ENCODE data around the gene FOXL2NB. TPM values are rescaled to one million over a fixed set of nuclear protein-coding genes. Genes with fewer than 3 reads are reported as not detected.

FOXL2NB gene
- total RNA-seq, 2 experiments from 2014 or later, result not detected

- no peaks in the 10 kb centered on the region for H3K9me3 Mint-ChIP-seq
- H3K27me3 Mint-ChIP-seq, result peaks cover 87% of the 10 kb centered on the region
- H3K36me3 Mint-ChIP-seq (ENCODE audit: low read depth), result peaks cover 7% of the 10 kb centered on the region
- ChIA-PET CTCF (no interaction called here), POLR2A (no interaction called here)
- no peak overlapping the region for H3K27ac Mint-ChIP-seq
- peaks cover 35% of the 10 kb centered on the region for H3K4me1 Mint-ChIP-seq
- H3K4me3 Mint-ChIP-seq, result no peak overlapping the region
- no peak for DNase-seq
Observed at GRCh38 chr3:138942861-138943623, 4.0 kb upstream of the FOXL2NB start.

- H3K9me3 Mint-ChIP-seq, result no peaks in the 10 kb centered on the region
- peak overlapping the region; percentile 33 for H3K27ac Mint-ChIP-seq
- DNase-seq, result no peak
- ChIA-PET POLR2A (interaction anchor here (1.3 kb wide), 1 partner anchor 8 kb away, joined by 3 read pairs; no protein-coding TSS in a partner anchor), CTCF (interaction anchor here (1.3 to 2.4 kb wide), 3 partner anchors 8 to 385 kb away, joined by 4 to 9 read pairs (median 8); no protein-coding TSS in a partner anchor)
- peak overlapping the region; percentile 21 for H3K4me3 Mint-ChIP-seq
- peaks cover 28% of the 10 kb centered on the region for H3K4me1 Mint-ChIP-seq
- H3K36me3 Mint-ChIP-seq (ENCODE audit: low read depth), result peaks cover 7% of the 10 kb centered on the region
- H3K27me3 Mint-ChIP-seq, result peaks cover 87% of the 10 kb centered on the region
Observed at GRCh38 chr3:138943724-138944653, 3.0 kb upstream of the FOXL2NB start.

- POLR2A ChIA-PET, result interaction anchor here (1.3 kb wide), 1 partner anchor 8 kb away, joined by 3 read pairs; no protein-coding TSS in a partner anchor
- peaks cover 87% of the 10 kb centered on the region for H3K27me3 Mint-ChIP-seq
- CTCF ChIA-PET, result interaction anchor here (1.3 to 2.4 kb wide), 3 partner anchors 9 to 384 kb away, joined by 4 to 9 read pairs (median 8); no protein-coding TSS in a partner anchor
- H3K9me3 Mint-ChIP-seq, result no peaks in the 10 kb centered on the region
- peaks cover 30% of the 10 kb centered on the region for H3K4me1 Mint-ChIP-seq
- H3K27ac Mint-ChIP-seq, result no peak overlapping the region
- H3K4me3 Mint-ChIP-seq, result peak overlapping the region; percentile 21
- no peak for DNase-seq
- H3K36me3 Mint-ChIP-seq (ENCODE audit: low read depth), result peaks cover 7% of the 10 kb centered on the region
Observed at GRCh38 chr3:138944654-138944928, 2.4 kb upstream of the FOXL2NB start.

- H3K4me3 Mint-ChIP-seq, result peak overlapping the region; percentile 66
- POLR2A ChIA-PET, result interaction anchor here (0.7 to 1.3 kb wide), 2 partner anchors 9 to 12 kb away, joined by 3 read pairs; no protein-coding TSS in a partner anchor
- peaks cover 86% of the 10 kb centered on the region for H3K27me3 Mint-ChIP-seq
- H3K36me3 Mint-ChIP-seq (ENCODE audit: low read depth), result peaks cover 7% of the 10 kb centered on the region
- peak overlapping the region; percentile 60 for H3K27ac Mint-ChIP-seq
- no peaks in the 10 kb centered on the region for H3K9me3 Mint-ChIP-seq
- CTCF ChIA-PET, result interaction anchor here (0.5 to 2.4 kb wide), 6 partner anchors 9 to 551 kb away, joined by 3 to 9 read pairs (median 4); no protein-coding TSS in a partner anchor
- DNase-seq, result no peak
- peaks cover 30% of the 10 kb centered on the region for H3K4me1 Mint-ChIP-seq
Observed at GRCh38 chr3:138944929-138945708, 1.9 kb upstream of the FOXL2NB start.

- peaks cover 86% of the 10 kb centered on the region for H3K27me3 Mint-ChIP-seq
- H3K36me3 Mint-ChIP-seq (ENCODE audit: low read depth), result peaks cover 9% of the 10 kb centered on the region
- no peaks in the 10 kb centered on the region for H3K9me3 Mint-ChIP-seq
- peaks cover 35% of the 10 kb centered on the region for H3K4me1 Mint-ChIP-seq
- no peak overlapping the region for H3K27ac Mint-ChIP-seq
- ChIA-PET POLR2A (interaction anchor here (0.7 kb wide), 1 partner anchor 13 kb away, joined by 3 read pairs; no protein-coding TSS in a partner anchor), CTCF (interaction anchor here (0.8 to 2.6 kb wide), 6 partner anchors 10 to 34 kb away, joined by 3 to 12 read pairs (median 6); no protein-coding TSS in a partner anchor)
- DNase-seq, result no peak
- peak overlapping the region; percentile 47 for H3K4me3 Mint-ChIP-seq
Observed at GRCh38 chr3:138945709-138946662, 1.0 kb upstream of the FOXL2NB start.

- peak overlapping the region; percentile 48 for H3K4me3 Mint-ChIP-seq
- H3K4me1 Mint-ChIP-seq, result peaks cover 35% of the 10 kb centered on the region
- H3K36me3 Mint-ChIP-seq (ENCODE audit: low read depth), result peaks cover 9% of the 10 kb centered on the region
- ChIA-PET POLR2A (no interaction called here), CTCF (interaction anchor here (1.1 to 2.6 kb wide), 4 partner anchors 11 to 357 kb away, joined by 4 to 12 read pairs (median 4); no protein-coding TSS in a partner anchor)
- DNase-seq, result no peak
- H3K27ac Mint-ChIP-seq, result no peak overlapping the region
- peaks cover 81% of the 10 kb centered on the region for H3K27me3 Mint-ChIP-seq
- no peaks in the 10 kb centered on the region for H3K9me3 Mint-ChIP-seq
Observed at GRCh38 chr3:138947495-138948121, 591 bp downstream of the FOXL2NB start.

- peaks cover 9% of the 10 kb centered on the region for H3K36me3 Mint-ChIP-seq (ENCODE audit: low read depth)
- no peaks in the 10 kb centered on the region for H3K9me3 Mint-ChIP-seq
- no peak overlapping the region for H3K4me3 Mint-ChIP-seq
- peaks cover 35% of the 10 kb centered on the region for H3K4me1 Mint-ChIP-seq
- ChIA-PET CTCF (interaction anchor here (0.7 to 2.6 kb wide), 3 partner anchors 12 to 356 kb away, joined by 3 to 12 read pairs (median 5); no protein-coding TSS in a partner anchor), POLR2A (no interaction called here)
- no peak for DNase-seq
- no peak overlapping the region for H3K27ac Mint-ChIP-seq
- H3K27me3 Mint-ChIP-seq, result peaks cover 75% of the 10 kb centered on the region
Observed at GRCh38 chr3:138948371-138949001, 1.5 kb downstream of the FOXL2NB start.

- Mint-ChIP-seq H3K36me3 (ENCODE audit: low read depth) (peaks cover 9% of the 10 kb centered on the region), H3K4me1 (peaks cover 31% of the 10 kb centered on the region), H3K27me3 (peaks cover 74% of the 10 kb centered on the region), H3K9me3 (no peaks in the 10 kb centered on the region), H3K27ac (no peak overlapping the region), H3K4me3 (no peak overlapping the region)
- ChIA-PET POLR2A (no interaction called here), CTCF (interaction anchor here (0.7 to 2.6 kb wide), 2 partner anchors 13 to 356 kb away, joined by 3 to 12 read pairs; no protein-coding TSS in a partner anchor)
- no peak for DNase-seq
Observed at GRCh38 chr3:138949002-138949418, 2.0 kb downstream of the FOXL2NB start.

- Mint-ChIP-seq H3K36me3 (ENCODE audit: low read depth) (peaks cover 9% of the 10 kb centered on the region), H3K9me3 (no peaks in the 10 kb centered on the region), H3K27ac (no peak overlapping the region), H3K27me3 (peaks cover 69% of the 10 kb centered on the region), H3K4me3 (no peak overlapping the region), H3K4me1 (peaks cover 26% of the 10 kb centered on the region)
- POLR2A ChIA-PET, result no interaction called here
- no peak for DNase-seq
- CTCF ChIA-PET, result interaction anchor here (0.9 to 1.6 kb wide), 2 partner anchors 13 to 27 kb away, joined by 3 to 13 read pairs; no protein-coding TSS in a partner anchor
Observed at GRCh38 chr3:138949445-138950005, 2.5 kb downstream of the FOXL2NB start.

- peaks cover 63% of the 10 kb centered on the region for H3K27me3 Mint-ChIP-seq
- H3K4me3 Mint-ChIP-seq, result no peak overlapping the region
- no peaks in the 10 kb centered on the region for H3K9me3 Mint-ChIP-seq
- peaks cover 22% of the 10 kb centered on the region for H3K4me1 Mint-ChIP-seq
- no peak for DNase-seq
- ChIA-PET POLR2A (no interaction called here), CTCF (interaction anchor here (0.9 to 1.6 kb wide), 2 partner anchors 14 to 27 kb away, joined by 3 to 13 read pairs; no protein-coding TSS in a partner anchor)
- H3K36me3 Mint-ChIP-seq (ENCODE audit: low read depth), result peaks cover 7% of the 10 kb centered on the region
- no peak overlapping the region for H3K27ac Mint-ChIP-seq
Observed at GRCh38 chr3:138950006-138950644, 3.1 kb downstream of the FOXL2NB start.
